ENCODE results near the gene ESPL1.
"Not testable (repeated sequence)": the region's sequence is repeated elsewhere in the genome, so short reads cannot be mapped to it uniquely, and the experiment has no call there.

The ESPL1 gene

GRCh38 chr12:53265783-53266182 is 2.3 kb upstream of the ESPL1 start:
- DNase-seq = no peak

- no peak for DNase-seq
Observed at GRCh38 chr12:53267306-53267998, 647 bp upstream of the ESPL1 start.

GRCh38 chr12:53268630-53269562 is 797 bp downstream of the ESPL1 start:
- no peak for DNase-seq

GRCh38 chr12:53274445-53274844 is 6.3 kb downstream of the ESPL1 start:
- no peak for DNase-seq

- no peak for DNase-seq
Observed at GRCh38 chr12:53276511-53276910, 8.4 kb downstream of the ESPL1 start.

- no peak for DNase-seq
Observed at GRCh38 chr12:53277981-53278380, 9.9 kb downstream of the ESPL1 start.

GRCh38 chr12:53279283-53279869 is 11.3 kb downstream of the ESPL1 start:
- no peak for DNase-seq

GRCh38 chr12:53279888-53280498 is 11.9 kb downstream of the ESPL1 start:
- no peak for DNase-seq

GRCh38 chr12:53286448-53286847 is 18.3 kb downstream of the ESPL1 start:
- DNase-seq = no peak

GRCh38 chr12:53287741-53288216 is 19.7 kb downstream of the ESPL1 start:
- DNase-seq = no peak

GRCh38 chr12:53288322-53288721 is 20.2 kb downstream of the ESPL1 start:
- DNase-seq = no peak

- no peak for DNase-seq
Observed at GRCh38 chr12:53289891-53290290, 21.8 kb downstream of the ESPL1 start.

- no peak for DNase-seq
Observed at GRCh38 chr12:53290661-53291060, 22.6 kb downstream of the ESPL1 start.

- peak; percentile 16 for DNase-seq
Observed at GRCh38 chr12:53292426-53292825, 24.3 kb downstream of the ESPL1 start.

GRCh38 chr12:53295070-53295890 is 27.2 kb downstream of the ESPL1 start, which contains the start of gene PFDN5:
Gene PFDN5 (plus strand): TSS chr12:53295542. CDS start chr12:53295568, 26 bp downstream.
- DNase-seq = peak; percentile 56

- no peak for DNase-seq
Observed at GRCh38 chr12:53295891-53296219, 27.8 kb downstream of the ESPL1 start.

- not testable (repeated sequence) for DNase-seq
Observed at GRCh38 chr12:53297106-53297505, 29.0 kb downstream of the ESPL1 start.

- DNase-seq = no peak
Observed at GRCh38 chr12:53298164-53298563, 30.1 kb downstream of the ESPL1 start.

- no peak for DNase-seq
Observed at GRCh38 chr12:53299101-53299453, 31.0 kb downstream of the ESPL1 start.

- peak; percentile 78 for DNase-seq
Observed at GRCh38 chr12:53299454-53300180, 31.5 kb downstream of the ESPL1 start, which contains the start of gene MYG1. Gene MYG1 (plus strand): TSS chr12:53299695. CDS start chr12:53299738, 43 bp downstream.

- no peak for DNase-seq
Observed at GRCh38 chr12:53300187-53300586, 32.1 kb downstream of the ESPL1 start.
